Body of pancreas (tissue), 4 donors: Measurements from ENCODE around the gene SPP1.

Experiments
- POLR2A ChIP-seq, 3 donors: fragments of 450-650 bp; IDR thresholded peaks; one replicate each; pipeline ENCODE4 v1.6.1; 2016; ENCODE audit warnings: antibody characterized with exemption in 3 of 3, mild to moderate bottlenecking in 2 of 3
- TF ChIP-seq, protein P1 (sequence below), 7 experiments: fragments of 450-650 bp in 4 of 7; fragments of 200-600 bp in 3 of 7; sonication (generic) in 3 of 7; IDR thresholded peaks; one replicate each; pipeline ENCODE4 v1.5.1; 2016 to 2019; ENCODE audit warnings: antibody characterized with exemption in 7 of 7

- TF ChIP-seq, protein P1, sequence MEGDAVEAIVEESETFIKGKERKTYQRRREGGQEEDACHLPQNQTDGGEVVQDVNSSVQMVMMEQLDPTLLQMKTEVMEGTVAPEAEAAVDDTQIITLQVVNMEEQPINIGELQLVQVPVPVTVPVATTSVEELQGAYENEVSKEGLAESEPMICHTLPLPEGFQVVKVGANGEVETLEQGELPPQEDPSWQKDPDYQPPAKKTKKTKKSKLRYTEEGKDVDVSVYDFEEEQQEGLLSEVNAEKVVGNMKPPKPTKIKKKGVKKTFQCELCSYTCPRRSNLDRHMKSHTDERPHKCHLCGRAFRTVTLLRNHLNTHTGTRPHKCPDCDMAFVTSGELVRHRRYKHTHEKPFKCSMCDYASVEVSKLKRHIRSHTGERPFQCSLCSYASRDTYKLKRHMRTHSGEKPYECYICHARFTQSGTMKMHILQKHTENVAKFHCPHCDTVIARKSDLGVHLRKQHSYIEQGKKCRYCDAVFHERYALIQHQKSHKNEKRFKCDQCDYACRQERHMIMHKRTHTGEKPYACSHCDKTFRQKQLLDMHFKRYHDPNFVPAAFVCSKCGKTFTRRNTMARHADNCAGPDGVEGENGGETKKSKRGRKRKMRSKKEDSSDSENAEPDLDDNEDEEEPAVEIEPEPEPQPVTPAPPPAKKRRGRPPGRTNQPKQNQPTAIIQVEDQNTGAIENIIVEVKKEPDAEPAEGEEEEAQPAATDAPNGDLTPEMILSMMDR (IDR thresholded peaks at IDR 0.05), result no peak
- no peak for TF ChIP-seq POLR2A (IDR thresholded peaks at IDR 0.05)
Observed at GRCh38 chr4:87944967-87945366, 30.5 kb upstream of the SPP1 start.
